Endothelial cell of umbilical vein (primary cell): ENCODE measurements around the gene EFCAB9. TPM values are rescaled to one million over a fixed set of nuclear protein-coding genes. Genes with fewer than 3 reads are reported as not detected.

Experiments used
- BruUV-seq: library from RNA; stranded (reverse); fragments of 400-500 nt; replicated peaks from 2 replicates; lab custom pipeline; 2021; lab: Mats Ljungman, UMichigan
- CTCF ChIA-PET: fragments of 300-600, 350-600 bp; sonication (Branson Sonifier 250); formaldehyde crosslinking; loops from one replicate; lab custom pipeline; 2021; ENCODE audit warnings: antibody characterized with exemption, inconsistent platforms; lab: Charles Lee
- POLR2A ChIA-PET: fragments of 300-600, 350-600 bp; sonication (Branson Sonifier 250); formaldehyde crosslinking; loops from one replicate; lab custom pipeline; 2021; ENCODE audit warnings: antibody characterized with exemption, inconsistent platforms; lab: Charles Lee
- DNase-seq: peaks from one replicate; pipeline ENCODE4 v3.0.0-alpha.2; 2011; ENCODE audit warnings: low read depth, low spot score
- FAIRE-seq: peaks from 2 replicates; lab custom pipeline; 2011; peaks lifted over from hg19 to GRCh38; lab: Jason Lieb, UNC
- H2AFZ ChIP-seq: 2 replicates; pipeline ENCODE4 v1.6.0; 2012; ENCODE audit warnings: low read depth, low read length, control low read depth, inconsistent platforms
- H3K27ac ChIP-seq: 2 replicates; pipeline ENCODE4 v1.5.1; 2011; ENCODE audit warnings: low read depth, mild to moderate bottlenecking, control low read depth, low read length, moderate library complexity; ENCODE audit not compliant: insufficient read depth
- H3K27me3 ChIP-seq, 2 experiments: 2 replicates each; pipeline versions ENCODE4 v1.6.0 to v1.6.1; 2011; ENCODE audit warnings: low read length in 2 of 2, mixed read lengths in 1 of 2; ENCODE audit not compliant: control insufficient read depth in 2 of 2, insufficient read depth in 2 of 2
- H3K36me3 ChIP-seq, 2 experiments: 2 replicates in 1 of 2; 3 replicates in 1 of 2; pipeline ENCODE4 v1.5.1; 2011; ENCODE audit warnings: low read length in 2 of 2, mild to moderate bottlenecking in 1 of 2, moderate library complexity in 1 of 2; ENCODE audit not compliant: control insufficient read depth in 2 of 2, insufficient read depth in 2 of 2; ENCODE audit errors: extremely low read depth in 1 of 2
- H3K4me1 ChIP-seq: 3 replicates; pipeline ENCODE4 v1.5.1; 2011; ENCODE audit warnings: mild to moderate bottlenecking, low read length; ENCODE audit not compliant: control insufficient read depth, insufficient read depth; ENCODE audit errors: extremely low read depth
- H3K4me2 ChIP-seq: 2 replicates; pipeline ENCODE4 v1.6.1; 2011; ENCODE audit warnings: low read length, control low read depth, mixed read lengths; ENCODE audit not compliant: insufficient read depth
- H3K4me3 ChIP-seq, 3 experiments: fragments of 200-600 bp in 1 of 3; sonication (generic), shearing (Covaris generic) in 1 of 3; replicated peaks in 1 of 3; 2 replicates each; pipeline ENCODE4 v1.5.1; 2011 to 2016; ENCODE audit warnings: control low read depth in 3 of 3, low read length in 3 of 3, mild to moderate bottlenecking in 2 of 3, inconsistent platforms in 1 of 3, low read depth in 1 of 3, moderate library complexity in 1 of 3; ENCODE audit not compliant: insufficient read depth in 1 of 3
- H3K79me2 ChIP-seq: 2 replicates; pipeline ENCODE4 v1.6.0; 2012; ENCODE audit warnings: low read length, inconsistent platforms; ENCODE audit not compliant: control insufficient read depth, insufficient read depth
- H3K9ac ChIP-seq: replicated peaks from 2 replicates; pipeline ENCODE3; 2011; ENCODE audit warnings: low read length, control low read depth; ENCODE audit not compliant: insufficient read depth; ENCODE audit errors: extremely low read depth
- H3K9me1 ChIP-seq: replicated peaks from 3 replicates; pipeline ENCODE4 v1.6.0; 2011; ENCODE audit warnings: mild to moderate bottlenecking, low read length; ENCODE audit not compliant: control insufficient read depth, insufficient read depth; ENCODE audit errors: extremely low read depth
- H3K9me3 ChIP-seq: replicated peaks from 2 replicates; pipeline ENCODE4 v1.5.1; 2012; ENCODE audit warnings: low read length, inconsistent platforms; ENCODE audit not compliant: control insufficient read depth, insufficient read depth
- H4K20me1 ChIP-seq: replicated peaks from 2 replicates; pipeline ENCODE3; 2011; ENCODE audit warnings: mild to moderate bottlenecking, low read length; ENCODE audit not compliant: control insufficient read depth, insufficient read depth; ENCODE audit errors: extremely low read depth
- CTCF ChIP-seq, 2 donors: IDR thresholded peaks; 1 replicate in 1 of 2; 2 replicates in 1 of 2; pipeline ENCODE4 v1.5.1; 2011; ENCODE audit warnings: low read length in 2 of 2, mild to moderate bottlenecking in 2 of 2, moderate library complexity in 2 of 2, control low read depth in 1 of 2, inconsistent platforms in 1 of 2, low read depth in 1 of 2; ENCODE audit not compliant: insufficient read depth in 1 of 2; ENCODE audit errors: extremely low read depth in 1 of 2
- EZH2 ChIP-seq: IDR thresholded peaks from 2 replicates; pipeline ENCODE4 v1.6.1; 2012; ENCODE audit warnings: borderline replicate concordance, low read depth, mild to moderate bottlenecking, moderate library complexity, low read length, inconsistent platforms; ENCODE audit not compliant: severe bottlenecking
- FOS ChIP-seq: IDR thresholded peaks from 2 replicates; pipeline ENCODE4 v1.6.1; 2011; ENCODE audit warnings: mild to moderate bottlenecking, low read length, moderate library complexity, borderline replicate concordance; ENCODE audit not compliant: insufficient read depth
- GATA2 ChIP-seq: IDR thresholded peaks from 2 replicates; pipeline ENCODE4 v1.7.0; 2011; ENCODE audit warnings: low read depth, mild to moderate bottlenecking, moderate library complexity, mixed read lengths, low read length; ENCODE audit not compliant: insufficient read length, insufficient read depth
- JUN ChIP-seq: IDR thresholded peaks from 2 replicates; pipeline ENCODE4 v1.6.1; 2011; ENCODE audit warnings: borderline replicate concordance, low read depth; ENCODE audit not compliant: insufficient read length, insufficient read depth
- MAX ChIP-seq: IDR thresholded peaks from 2 replicates; pipeline ENCODE4 v1.6.1; 2011; ENCODE audit not compliant: insufficient read depth, insufficient read length
- MYC ChIP-seq: IDR thresholded peaks from one replicate; pipeline ENCODE4 v1.6.1; 2011; ENCODE audit warnings: mild to moderate bottlenecking, low read depth, low read length
- POLR2A ChIP-seq: IDR thresholded peaks from 2 replicates; pipeline ENCODE4 v1.6.1; 2012; ENCODE audit warnings: low read depth, mild to moderate bottlenecking, control low read depth, low read length
- POLR2AphosphoS5 ChIP-seq: IDR thresholded peaks from 2 replicates; pipeline ENCODE4 v1.6.1; 2012; ENCODE audit warnings: low read depth, mild to moderate bottlenecking, control low read depth, low read length, moderate library complexity; ENCODE audit not compliant: insufficient read depth
- dilution Hi-C: fragments of 300-500 bp; cut with MboI; formaldehyde crosslinking; loops from one replicate; pipeline ENCODE4 v1.15.0; 2019; ENCODE audit warnings: low sequenced_read_pairs; ENCODE audit not compliant: extremely low pct_ligation_motif_present
- intact Hi-C: fragments of 100-400 bp; cut with micrococcal nuclease; formaldehyde crosslinking; loops from one replicate; pipeline ENCODE4 v1.10.0; 2022
- polyA plus RNA-seq, 4 experiments: library from polyadenylated mRNA; depleted of rRNA in 3 of 4; stranded (reverse) in 3 of 4; unstranded in 1 of 4; fragments of >200 nt; gene quantifications; 2 replicates each; pipeline versions ENCODE4 v1.2.1 to v1.2.3, GENCODE V29; 2011 to 2012; ENCODE audit warnings: missing spikeins in 1 of 4
- total RNA-seq: library from RNA; stranded (reverse); gene quantifications from 2 replicates; pipeline ENCODE4 v1.2.3, GENCODE V29; 2021

EFCAB9 gene
- total and polyA plus RNA-seq, 2 donors (not counting 3 experiments of a cell fraction or from before 2014, with no cell fraction given), result not detected

GRCh38 chr5:172188893-172189692, 4.9 kb upstream of the EFCAB9 start:
- peak; percentile 37 for FAIRE-seq
- Histone ChIP-seq H2AFZ (no peak overlapping the region), H3K9me1 (no peaks in the 10 kb centered on the region), H3K9ac (no peak overlapping the region), H3K79me2 (peaks cover 14% of the 10 kb centered on the region), H4K20me1 (no peaks in the 10 kb centered on the region), H3K27ac (no peak overlapping the region), H3K4me2 (no peak overlapping the region), H3K27me3 (peaks cover 0 to 2% of the 10 kb centered on the region in 2 experiments), H3K4me3 (no peak overlapping the region), H3K9me3 (no peaks in the 10 kb centered on the region), H3K36me3 (no peaks in the 10 kb centered on the region), H3K4me1 (peaks cover 16% of the 10 kb centered on the region)
- no TSS peak for BruUV-seq
- TF ChIP-seq EZH2, result peak; percentile 30
- no peak for TF ChIP-seq JUN
- intact Hi-C loops, result loop anchor here (1.0 to 5.0 kb wide), 12 partner anchors 27 to 508 kb away; partner anchors contain the start of genes FBXW11 and SH3PXD2B
- ChIA-PET CTCF (interaction anchor here (0.6 to 5.0 kb wide), 40 partner anchors 10 to 770 kb away, joined by 3 to 142 read pairs (median 7); partner anchors contain the start of genes FBXW11, FGF18 and UBTD2), POLR2A (interaction anchor here (0.6 kb wide), 1 partner anchor 28 kb away, joined by 11 read pairs; no protein-coding TSS in a partner anchor)
- dilution Hi-C loops, result no loop called here
- no peak for DNase-seq

GRCh38 chr5:172189693-172190296, 4.2 kb upstream of the EFCAB9 start:
- TF ChIP-seq POLR2A (no peak), GATA2 (no peak), JUN (no peak), CTCF (IDR thresholded peaks at IDR 0.05; ENCODE audit: extremely low read depth in 1 of 2, insufficient read depth in 1 of 2, low read depth in 1 of 2, low read length in 2 of 2) (no peak), POLR2AphosphoS5 (no peak), MAX (no peak), FOS (no peak), MYC (no peak), EZH2 (no peak)
- ChIA-PET POLR2A (interaction anchor here (0.6 kb wide), 1 partner anchor 27 kb away, joined by 11 read pairs; no protein-coding TSS in a partner anchor), CTCF (interaction anchor here (0.6 to 5.0 kb wide), 24 partner anchors 15 to 281 kb away, joined by 3 to 142 read pairs (median 10); partner anchors contain the start of genes FBXW11 and UBTD2)
- H3K9me3 ChIP-seq, result no peaks in the 10 kb centered on the region
- H3K4me1 ChIP-seq, result peaks cover 16% of the 10 kb centered on the region
- no peaks in the 10 kb centered on the region for H3K36me3 ChIP-seq
- no peak overlapping the region for H3K4me2 ChIP-seq
- no peaks in the 10 kb centered on the region for H3K9me1 ChIP-seq
- peaks cover 14% of the 10 kb centered on the region for H3K79me2 ChIP-seq
- FAIRE-seq, result no peak
- H2AFZ ChIP-seq, result no peak overlapping the region
- BruUV-seq, result no TSS peak
- intact Hi-C loops (loop anchor here (2.0 to 5.0 kb wide), 3 partner anchors 47 to 263 kb away; partner anchors contain the start of gene SH3PXD2B), dilution Hi-C loops (no loop called here)
- H3K27me3 ChIP-seq, result peaks cover 0 to 2% of the 10 kb centered on the region in 2 experiments
- no peak for DNase-seq
- H3K27ac ChIP-seq, result no peak overlapping the region
- H4K20me1 ChIP-seq, result no peaks in the 10 kb centered on the region
- no peak overlapping the region for H3K4me3 ChIP-seq
- no peak overlapping the region for H3K9ac ChIP-seq
